Loucy (cell line): ENCODE data around the gene AP1M1.

ENCODE experiments used
- EZH2phosphoT487 ChIP-seq: fragments of 200-600 bp; IDR thresholded peaks from 2 replicates; pipeline ENCODE4 v1.6.1; 2018; ENCODE audit warnings: antibody characterized with exemption, mild to moderate bottlenecking, moderate library complexity, borderline replicate concordance
- TF ChIP-seq, protein P1 (sequence below): fragments of 200-600 bp; sonication (generic); conservative IDR thresholded peaks from 2 replicates; pipeline ENCODE4 v1.5.1; 2014; ENCODE audit warnings: mild to moderate bottlenecking, antibody characterized with exemption, low read length

DNA sequence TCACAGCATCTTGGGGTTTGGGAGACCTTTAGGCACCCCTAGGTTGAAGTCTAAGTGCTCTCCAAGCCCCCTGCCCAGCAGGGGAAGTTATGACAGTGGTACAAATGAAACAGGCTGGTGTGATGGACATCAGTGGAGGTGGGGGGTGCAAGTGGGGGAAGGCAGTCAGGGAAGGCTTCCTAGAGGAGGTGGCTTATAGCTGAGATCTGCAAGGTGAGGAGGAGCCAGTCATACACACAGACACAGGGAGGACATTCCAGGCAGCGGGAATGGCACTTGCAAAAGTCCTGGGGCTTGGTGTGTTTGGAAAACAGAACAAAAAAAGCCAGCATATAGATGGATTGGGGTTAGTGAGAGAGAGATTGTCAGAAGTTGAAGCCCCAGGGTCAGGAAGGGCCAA lies 42.6 kb upstream of the AP1M1 start:
- TF ChIP-seq, protein P1, sequence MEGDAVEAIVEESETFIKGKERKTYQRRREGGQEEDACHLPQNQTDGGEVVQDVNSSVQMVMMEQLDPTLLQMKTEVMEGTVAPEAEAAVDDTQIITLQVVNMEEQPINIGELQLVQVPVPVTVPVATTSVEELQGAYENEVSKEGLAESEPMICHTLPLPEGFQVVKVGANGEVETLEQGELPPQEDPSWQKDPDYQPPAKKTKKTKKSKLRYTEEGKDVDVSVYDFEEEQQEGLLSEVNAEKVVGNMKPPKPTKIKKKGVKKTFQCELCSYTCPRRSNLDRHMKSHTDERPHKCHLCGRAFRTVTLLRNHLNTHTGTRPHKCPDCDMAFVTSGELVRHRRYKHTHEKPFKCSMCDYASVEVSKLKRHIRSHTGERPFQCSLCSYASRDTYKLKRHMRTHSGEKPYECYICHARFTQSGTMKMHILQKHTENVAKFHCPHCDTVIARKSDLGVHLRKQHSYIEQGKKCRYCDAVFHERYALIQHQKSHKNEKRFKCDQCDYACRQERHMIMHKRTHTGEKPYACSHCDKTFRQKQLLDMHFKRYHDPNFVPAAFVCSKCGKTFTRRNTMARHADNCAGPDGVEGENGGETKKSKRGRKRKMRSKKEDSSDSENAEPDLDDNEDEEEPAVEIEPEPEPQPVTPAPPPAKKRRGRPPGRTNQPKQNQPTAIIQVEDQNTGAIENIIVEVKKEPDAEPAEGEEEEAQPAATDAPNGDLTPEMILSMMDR = no peak
- no peak for TF ChIP-seq EZH2phosphoT487
